Measurements from ENCODE around the gene C6orf89.

The C6orf89 gene

GRCh38 chr6:36977470-36977941, 91.8 kb downstream of the C6orf89 start:
- no peak for DNase-seq (ENCODE audit: low read depth, low spot score)
- H3K9ac ChIP-seq (ENCODE audit: insufficient read length) = no peak overlapping the region
- H3K36me3 ChIP-seq (ENCODE audit: insufficient read depth, low read length) = peaks cover 71% of the 10 kb centered on the region

More at GRCh38 chr6:36977470-36977941, 91.8 kb downstream of the C6orf89 start:
- no peak for TF ChIP-seq EZH2 (IDR thresholded peaks at IDR 0.05)
- TF ChIP-seq POLR2AphosphoS5 (IDR thresholded peaks at IDR 0.05; ENCODE audit: borderline replicate concordance, low read depth, low read length) = no peak
- no peak for TF ChIP-seq FOXP2 (optimal IDR thresholded peaks at IDR 0.05; ENCODE audit: control extremely low read depth, extremely low read length, insufficient read depth)
- Histone ChIP-seq H3K27ac (no peak overlapping the region), H3K4me3 (no peak overlapping the region), H3K9me3 (ENCODE audit: low read depth, low read length) (no peaks in the 10 kb centered on the region)

Data from SK-N-MC (cell line).